HepG2 (cell line): ENCODE measurements around the gene PPHLN1. TPM values are rescaled to one million over a fixed set of nuclear protein-coding genes. Genes with fewer than 3 reads are reported as not detected.

Experiments used
- ARNT ChIP-seq: fragments of 450-650 bp; IDR thresholded peaks from 2 replicates; pipeline ENCODE4 v1.6.1; 2017
- ARNTL ChIP-seq: sonication (generic); formaldehyde crosslinking; IDR thresholded peaks from 2 replicates; pipeline ENCODE4 v1.4.0; 2020; ENCODE audit warnings: mild to moderate bottlenecking, missing genetic modification reagents
- HNF4A ChIP-seq: sonication (generic); formaldehyde crosslinking; IDR thresholded peaks from 2 replicates; pipeline ENCODE4 v1.4.0; 2020; ENCODE audit warnings: missing genetic modification reagents
- SMAD1 ChIP-seq: sonication (generic); formaldehyde crosslinking; IDR thresholded peaks from 2 replicates; pipeline ENCODE4 v1.4.0; 2020; ENCODE audit warnings: missing genetic modification reagents, low read depth, mild to moderate bottlenecking, borderline replicate concordance
- TCF12 ChIP-seq, 2 experiments: fragments of 450-650 bp in 1 of 2; sonication (generic) in 1 of 2; formaldehyde crosslinking in 1 of 2; IDR thresholded peaks; 2 replicates each; pipeline versions ENCODE4 v1.6.1 to v1.8.0; 2017 to 2022; ENCODE audit warnings: antibody characterized with exemption in 1 of 2, mild to moderate bottlenecking in 1 of 2, missing genetic modification reagents in 1 of 2, moderate library complexity in 1 of 2
- XRCC5 ChIP-seq: fragments of 200-400 bp; formaldehyde crosslinking; optimal IDR thresholded peaks from 2 replicates; pipeline ENCODE3; 2017; ENCODE audit warnings: mild to moderate bottlenecking, low read length
- ZBTB7B ChIP-seq: sonication (generic); formaldehyde crosslinking; IDR thresholded peaks from 2 replicates; pipeline ENCODE4 v1.4.0; 2020; ENCODE audit warnings: missing genetic modification reagents
- polyA plus RNA-seq, 8 experiments: library from polyadenylated mRNA; depleted of rRNA in 3 of 8; stranded (reverse) in 7 of 8; unstranded in 1 of 8; fragments of >200 nt; fragmentation: Illumina TruSeq in 4 of 8; extraction: Trizol in 4 of 8; gene quantifications; 2 replicates each; pipeline versions ENCODE4 v1.2.1 to v1.2.3, GENCODE V29; 2011 to 2016; ENCODE audit warnings: low read depth in 4 of 8, missing spikeins in 1 of 8, mixed read lengths in 1 of 8; ENCODE audit not compliant: insufficient read depth in 1 of 8
- total RNA-seq, 5 experiments: library from RNA; depleted of rRNA; stranded (reverse); fragments of >200 nt; fragmentation: Illumina TruSeq; extraction: Trizol; gene quantifications; 2 replicates each; pipeline ENCODE4 v1.2.3, GENCODE V29; 2016; ENCODE audit warnings: low read depth in 1 of 5
- TF ChIP-seq, protein P1 (sequence below): sonication (generic); formaldehyde crosslinking; IDR thresholded peaks from 2 replicates; pipeline ENCODE4 v1.4.0; 2020; ENCODE audit warnings: missing genetic modification reagents
- TF ChIP-seq, protein P2 (sequence below): IDR thresholded peaks from 2 replicates; pipeline ENCODE4 v1.6.1; 2016; ENCODE audit warnings: mild to moderate bottlenecking, missing biosample characterization, missing genetic modification reagents
- TF ChIP-seq, protein P3 (sequence below), 2 experiments: sonication (generic) in 1 of 2; formaldehyde crosslinking in 1 of 2; IDR thresholded peaks; 2 replicates each; pipeline versions ENCODE4 v1.4.0 to v1.6.1; 2018 to 2020; ENCODE audit warnings: missing genetic modification reagents in 2 of 2, borderline replicate concordance in 1 of 2, low read depth in 1 of 2, mild to moderate bottlenecking in 1 of 2, missing biosample characterization in 1 of 2

PPHLN1 gene
- total and polyA plus RNA-seq, 2 of the 13 experiments (the other 11 are each of a cell fraction or from before 2014, with no cell fraction given), result 43.4 to 66.0 TPM

DNA sequence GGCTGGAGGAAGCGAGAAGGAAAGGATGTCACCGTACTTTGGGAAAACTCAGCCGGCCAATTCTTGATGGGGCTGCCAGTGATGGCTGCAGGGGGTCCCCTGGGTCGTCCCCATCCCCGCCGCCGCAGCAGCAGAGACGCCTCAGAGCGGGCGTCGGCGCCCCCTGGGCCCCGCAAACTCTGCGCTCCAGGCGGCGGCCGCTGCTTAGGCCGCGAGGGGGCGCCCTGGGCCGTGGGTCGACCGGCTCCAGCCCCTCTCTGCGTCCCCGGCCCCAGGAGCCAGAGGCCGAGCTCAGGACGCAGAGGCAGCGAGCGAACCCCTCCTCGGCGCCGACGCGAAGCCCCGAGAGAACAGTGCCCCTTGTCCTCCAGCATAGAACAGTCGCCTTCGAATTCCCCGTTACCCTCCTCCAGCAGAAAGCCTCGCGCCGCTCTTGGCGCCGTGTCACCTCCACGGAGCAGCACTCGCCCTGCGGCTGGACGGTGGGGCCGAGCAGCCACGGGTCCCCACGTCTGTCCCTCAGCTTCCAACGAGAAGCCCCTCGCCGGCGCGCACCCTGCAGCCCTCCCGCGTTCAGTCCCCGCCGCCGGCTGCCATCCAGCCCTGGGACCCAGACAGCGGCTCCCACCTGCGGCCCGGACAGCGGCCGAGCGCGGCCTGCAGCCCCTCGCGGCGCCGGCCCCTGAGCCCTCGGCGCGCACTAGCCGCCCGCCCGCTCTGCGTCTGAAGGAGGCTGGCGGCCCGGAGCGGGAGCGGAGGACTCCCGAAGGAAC is 157.0 kb downstream of the PPHLN1 start (continued):
- no peak for TF ChIP-seq TCF12 (IDR thresholded peaks at IDR 0.05)
- TF ChIP-seq TCF12 (CRISPR knock-in tag; IDR thresholded peaks at IDR 0.05), result no peak
- TF ChIP-seq, protein P1, sequence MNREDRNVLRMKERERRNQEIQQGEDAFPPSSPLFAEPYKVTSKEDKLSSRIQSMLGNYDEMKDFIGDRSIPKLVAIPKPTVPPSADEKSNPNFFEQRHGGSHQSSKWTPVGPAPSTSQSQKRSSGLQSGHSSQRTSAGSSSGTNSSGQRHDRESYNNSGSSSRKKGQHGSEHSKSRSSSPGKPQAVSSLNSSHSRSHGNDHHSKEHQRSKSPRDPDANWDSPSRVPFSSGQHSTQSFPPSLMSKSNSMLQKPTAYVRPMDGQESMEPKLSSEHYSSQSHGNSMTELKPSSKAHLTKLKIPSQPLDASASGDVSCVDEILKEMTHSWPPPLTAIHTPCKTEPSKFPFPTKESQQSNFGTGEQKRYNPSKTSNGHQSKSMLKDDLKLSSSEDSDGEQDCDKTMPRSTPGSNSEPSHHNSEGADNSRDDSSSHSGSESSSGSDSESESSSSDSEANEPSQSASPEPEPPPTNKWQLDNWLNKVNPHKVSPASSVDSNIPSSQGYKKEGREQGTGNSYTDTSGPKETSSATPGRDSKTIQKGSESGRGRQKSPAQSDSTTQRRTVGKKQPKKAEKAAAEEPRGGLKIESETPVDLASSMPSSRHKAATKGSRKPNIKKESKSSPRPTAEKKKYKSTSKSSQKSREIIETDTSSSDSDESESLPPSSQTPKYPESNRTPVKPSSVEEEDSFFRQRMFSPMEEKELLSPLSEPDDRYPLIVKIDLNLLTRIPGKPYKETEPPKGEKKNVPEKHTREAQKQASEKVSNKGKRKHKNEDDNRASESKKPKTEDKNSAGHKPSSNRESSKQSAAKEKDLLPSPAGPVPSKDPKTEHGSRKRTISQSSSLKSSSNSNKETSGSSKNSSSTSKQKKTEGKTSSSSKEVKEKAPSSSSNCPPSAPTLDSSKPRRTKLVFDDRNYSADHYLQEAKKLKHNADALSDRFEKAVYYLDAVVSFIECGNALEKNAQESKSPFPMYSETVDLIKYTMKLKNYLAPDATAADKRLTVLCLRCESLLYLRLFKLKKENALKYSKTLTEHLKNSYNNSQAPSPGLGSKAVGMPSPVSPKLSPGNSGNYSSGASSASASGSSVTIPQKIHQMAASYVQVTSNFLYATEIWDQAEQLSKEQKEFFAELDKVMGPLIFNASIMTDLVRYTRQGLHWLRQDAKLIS, result no peak
- TF ChIP-seq SMAD1, result peak; percentile 50; the same call in 1 of the 2 replicates
- TF ChIP-seq ARNT, result no peak
- TF ChIP-seq, protein P2, sequence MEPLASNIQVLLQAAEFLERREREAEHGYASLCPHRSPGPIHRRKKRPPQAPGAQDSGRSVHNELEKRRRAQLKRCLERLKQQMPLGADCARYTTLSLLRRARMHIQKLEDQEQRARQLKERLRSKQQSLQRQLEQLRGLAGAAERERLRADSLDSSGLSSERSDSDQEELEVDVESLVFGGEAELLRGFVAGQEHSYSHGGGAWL (CRISPR knock-in tag), result 0 out of 2 replicates have a peak, but pooled peaks have one; percentile 32
- peak; percentile 75 for TF ChIP-seq XRCC5
- TF ChIP-seq ZBTB7B (CRISPR knock-in tag), result peak; percentile 77
- TF ChIP-seq ARNTL, result no peak
- TF ChIP-seq, protein P3, sequence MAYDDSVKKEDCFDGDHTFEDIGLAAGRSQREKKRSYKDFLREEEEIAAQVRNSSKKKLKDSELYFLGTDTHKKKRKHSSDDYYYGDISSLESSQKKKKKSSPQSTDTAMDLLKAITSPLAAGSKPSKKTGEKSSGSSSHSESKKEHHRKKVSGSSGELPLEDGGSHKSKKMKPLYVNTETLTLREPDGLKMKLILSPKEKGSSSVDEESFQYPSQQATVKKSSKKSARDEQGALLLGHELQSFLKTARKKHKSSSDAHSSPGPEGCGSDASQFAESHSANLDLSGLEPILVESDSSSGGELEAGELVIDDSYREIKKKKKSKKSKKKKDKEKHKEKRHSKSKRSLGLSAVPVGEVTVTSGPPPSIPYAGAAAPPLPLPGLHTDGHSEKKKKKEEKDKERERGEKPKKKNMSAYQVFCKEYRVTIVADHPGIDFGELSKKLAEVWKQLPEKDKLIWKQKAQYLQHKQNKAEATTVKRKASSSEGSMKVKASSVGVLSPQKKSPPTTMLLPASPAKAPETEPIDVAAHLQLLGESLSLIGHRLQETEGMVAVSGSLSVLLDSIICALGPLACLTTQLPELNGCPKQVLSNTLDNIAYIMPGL (CRISPR knock-in tag; IDR thresholded peaks at IDR 0.05; ENCODE audit: borderline replicate concordance in 1 of 2, low read depth in 1 of 2), result peak; percentile 60 to 82; a peak in 3 of 4 replicates
- TF ChIP-seq HNF4A (CRISPR knock-in tag), result no peak
- TF ChIP-seq, all 625 proteins: peak for 47
